B cell (primary cell): ENCODE results near the gene TGFBR1. TPM values are rescaled to one million over a fixed set of nuclear protein-coding genes. Genes with fewer than 3 reads are reported as not detected.

Experiments
- ATAC-seq: fragments of 200-7000 bp; cut with Tn5 transposase; one replicate; pipeline ENCODE4 v1.10.0; 2021; ENCODE audit warnings: low read depth, mild to moderate bottlenecking, moderate number of reproducible peaks, moderate library complexity
- CTCF ChIA-PET: fragments of 350-600 bp; sonication (Branson Sonifier 250); formaldehyde crosslinking; loops from one replicate; lab custom pipeline; 2021; ENCODE audit warnings: antibody characterized with exemption, inconsistent platforms; lab: Charles Lee
- POLR2A ChIA-PET: fragments of 350-600 bp; sonication (Branson Sonifier 250); formaldehyde crosslinking; loops from one replicate; lab custom pipeline; 2021; ENCODE audit warnings: antibody characterized with exemption; lab: Charles Lee
- DNase-seq: peaks from one replicate; pipeline ENCODE4 v3.0.0; 2013
- H2AFZ ChIP-seq: 2 replicates; pipeline ENCODE4 v1.6.1; 2012; ENCODE audit warnings: mild to moderate bottlenecking, low read depth, low read length; ENCODE audit not compliant: insufficient read depth, poor library complexity, severe bottlenecking
- H3K27ac ChIP-seq, 2 donors: 1 replicate in 1 of 2; 2 replicates in 1 of 2; pipeline ENCODE4 v1.5.1; 2012 to 2013; ENCODE audit warnings: low read length in 2 of 2, mild to moderate bottlenecking in 2 of 2, moderate library complexity in 1 of 2
- H3K27me3 ChIP-seq, 4 experiments: fragments of 200-600 bp in 1 of 4; sonication (generic) in 1 of 4; replicated peaks in 1 of 4; 1 replicate in 2 of 4; 2 replicates in 2 of 4; pipeline versions ENCODE4 v1.6.1 to v1.7.0; 2013 to 2016; ENCODE audit warnings: low read length in 3 of 4, mild to moderate bottlenecking in 2 of 4, mixed read lengths in 1 of 4, moderate library complexity in 1 of 4; ENCODE audit not compliant: insufficient read depth in 4 of 4, control insufficient read depth in 3 of 4; ENCODE audit errors: control extremely low read depth in 1 of 4
- H3K36me3 ChIP-seq, 2 experiments: replicated peaks in 1 of 2; 1 replicate in 1 of 2; 2 replicates in 1 of 2; pipeline versions ENCODE4 v1.6.1 to v1.7.1; 2013; ENCODE audit warnings: low read length in 1 of 2; ENCODE audit not compliant: insufficient read depth in 2 of 2, control insufficient read depth in 1 of 2; ENCODE audit errors: control extremely low read depth in 1 of 2, extremely low read depth in 1 of 2
- H3K4me1 ChIP-seq, 2 donors: fragments of 200-600 bp in 1 of 2; sonication (generic) in 1 of 2; 1 replicate in 1 of 2; 2 replicates in 1 of 2; pipeline versions ENCODE4 v1.5.1 to v1.6.1; 2013 to 2017; ENCODE audit warnings: low read length in 2 of 2; ENCODE audit not compliant: control insufficient read depth in 2 of 2, insufficient read depth in 2 of 2
- H3K4me2 ChIP-seq: replicated peaks from 2 replicates; pipeline ENCODE3; 2012; ENCODE audit warnings: mild to moderate bottlenecking, low read depth, low read length; ENCODE audit not compliant: poor library complexity, severe bottlenecking
- H3K4me3 ChIP-seq, 5 experiments: fragments of 200-600 bp in 1 of 5; sonication (generic) in 1 of 5; 1 replicate in 3 of 5; 2 replicates in 2 of 5; pipeline versions ENCODE4 v1.5.1 to v1.7.0; 2011 to 2016; ENCODE audit warnings: low read length in 4 of 5, mild to moderate bottlenecking in 4 of 5, low read depth in 2 of 5, control low read depth in 1 of 5, moderate library complexity in 1 of 5; ENCODE audit not compliant: insufficient read depth in 1 of 5; ENCODE audit errors: control extremely low read depth in 1 of 5, extremely low read depth in 1 of 5
- H3K79me2 ChIP-seq: fragments of 200-600 bp; sonication (generic); one replicate; pipeline ENCODE4 v1.6.0; 2016; ENCODE audit warnings: low read length; ENCODE audit not compliant: control insufficient read depth, insufficient read depth
- H3K9ac ChIP-seq: fragments of 200-600 bp; sonication (generic); 2 replicates; pipeline ENCODE4 v1.6.1; 2017; ENCODE audit warnings: mild to moderate bottlenecking, low read length, moderate library complexity
- H3K9me3 ChIP-seq, 3 donors: one replicate each; pipeline versions ENCODE4 v1.6.1 to v1.7.1; 2013; ENCODE audit warnings: low read length in 2 of 3; ENCODE audit not compliant: control insufficient read depth in 2 of 3, insufficient read depth in 1 of 3; ENCODE audit errors: control extremely low read depth in 1 of 3
- H4K20me1 ChIP-seq: 2 replicates; pipeline ENCODE4 v1.6.0; 2012; ENCODE audit warnings: mild to moderate bottlenecking, low read length; ENCODE audit not compliant: insufficient read depth, control insufficient read depth, poor library complexity, severe bottlenecking
- H3K27ac Mint-ChIP-seq: one replicate; pipeline ENCODE4 v1.8.0; 2021; ENCODE audit warnings: mixed read lengths
- H3K27me3 Mint-ChIP-seq: one replicate; pipeline ENCODE4 v1.8.0; 2021; ENCODE audit warnings: mixed read lengths
- H3K4me1 Mint-ChIP-seq: one replicate; pipeline ENCODE4 v1.8.0; 2021; ENCODE audit warnings: mixed read lengths
- H3K4me3 Mint-ChIP-seq: one replicate; pipeline ENCODE4 v1.8.0; 2021; ENCODE audit warnings: mixed read lengths
- H3K9me3 Mint-ChIP-seq: one replicate; pipeline ENCODE4 v1.8.0; 2022; ENCODE audit warnings: mixed read lengths; ENCODE audit not compliant: insufficient read depth
- EZH2 ChIP-seq: IDR thresholded peaks from 2 replicates; pipeline ENCODE4 v1.6.1; 2012; ENCODE audit warnings: borderline replicate concordance, low read depth, mild to moderate bottlenecking, moderate library complexity, low read length; ENCODE audit not compliant: insufficient read depth, poor library complexity, severe bottlenecking
- WGBS: methylation state at CpG from one replicate; pipeline ENCODE4 v1.1.5; 2013; ENCODE audit warnings: missing lambda C conversion rate; ENCODE audit not compliant: insufficient coverage; 5-methylcytosine and 5-hydroxymethylcytosine counted together
- intact Hi-C: fragments of 100-400 bp; cut with micrococcal nuclease; formaldehyde crosslinking; loops from one replicate; pipeline ENCODE4 v1.10.0; 2022
- polyA plus RNA-seq: library from polyadenylated mRNA; depleted of rRNA; stranded (reverse); fragments of >200 nt; gene quantifications from 2 replicates; pipeline ENCODE4 v1.2.3, GENCODE V29; 2012
- total RNA-seq, 2 donors: library from RNA; stranded (reverse); fragments of 120-200 nt in 1 of 2; gene quantifications; 1 replicate in 1 of 2; 2 replicates in 1 of 2; pipeline versions ENCODE4 v1.2.3 to v1.2.4, GENCODE V29; 2013 to 2022
- TF ChIP-seq, protein P1 (sequence below): fragments of 200-600 bp; IDR thresholded peaks from one replicate; pipeline ENCODE4 v1.8.0; 2022; ENCODE audit warnings: antibody characterized with exemption, mild to moderate bottlenecking

Gene TGFBR1
- total and polyA plus RNA-seq, 2 donors (not counting 1 experiment from before 2014, with no cell fraction given): 3.0 to 60.7 TPM

DNA sequence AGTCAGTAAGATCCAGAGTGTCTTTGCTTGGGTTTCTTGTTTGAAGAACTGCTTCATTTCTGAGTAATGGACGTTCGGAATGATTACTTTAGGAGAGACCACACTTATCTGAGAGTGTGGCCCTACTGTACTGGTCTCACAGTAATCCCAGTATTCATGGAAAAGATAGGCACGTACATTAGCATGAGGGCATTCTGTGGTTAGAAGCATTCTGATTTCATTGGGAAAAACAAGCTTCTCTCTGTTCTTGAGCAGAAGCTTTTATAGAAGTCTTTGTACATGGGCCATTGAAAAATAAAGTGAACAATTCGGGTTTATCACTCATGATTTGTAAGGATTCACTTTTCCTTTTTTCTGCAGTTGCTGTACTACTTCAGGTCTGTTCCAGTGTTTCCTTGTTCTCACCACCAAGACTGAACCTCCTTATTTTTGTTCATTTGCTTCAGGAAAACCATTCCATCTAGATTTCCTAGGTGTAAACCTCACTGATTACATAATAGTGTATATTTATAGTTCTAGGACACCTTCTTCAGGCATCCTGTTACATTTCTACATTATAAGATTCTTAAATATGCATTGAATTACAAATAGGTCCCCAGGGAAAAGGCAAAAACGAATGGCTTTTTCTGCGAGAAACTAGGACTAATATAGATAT, 10.1 kb downstream of the TGFBR1 start:
- DNase-seq: no peak
- Histone ChIP-seq H3K79me2 (peaks cover 87% of the 10 kb centered on the region), H3K9me3 (no peaks in the 10 kb centered on the region), H3K27ac (no peak overlapping the region), H3K27me3 (no peaks in the 10 kb centered on the region), H3K4me1 (peaks cover 36 to 43% of the 10 kb centered on the region in 2 donors), H3K36me3 (no peaks in the 10 kb centered on the region), H4K20me1 (peaks cover 3% of the 10 kb centered on the region), H3K4me3 (no peak overlapping the region), H2AFZ (no peak overlapping the region), H3K4me2 (no peak overlapping the region), H3K9ac (no peak overlapping the region)
- ATAC-seq: no peak
- TF ChIP-seq, protein P1, sequence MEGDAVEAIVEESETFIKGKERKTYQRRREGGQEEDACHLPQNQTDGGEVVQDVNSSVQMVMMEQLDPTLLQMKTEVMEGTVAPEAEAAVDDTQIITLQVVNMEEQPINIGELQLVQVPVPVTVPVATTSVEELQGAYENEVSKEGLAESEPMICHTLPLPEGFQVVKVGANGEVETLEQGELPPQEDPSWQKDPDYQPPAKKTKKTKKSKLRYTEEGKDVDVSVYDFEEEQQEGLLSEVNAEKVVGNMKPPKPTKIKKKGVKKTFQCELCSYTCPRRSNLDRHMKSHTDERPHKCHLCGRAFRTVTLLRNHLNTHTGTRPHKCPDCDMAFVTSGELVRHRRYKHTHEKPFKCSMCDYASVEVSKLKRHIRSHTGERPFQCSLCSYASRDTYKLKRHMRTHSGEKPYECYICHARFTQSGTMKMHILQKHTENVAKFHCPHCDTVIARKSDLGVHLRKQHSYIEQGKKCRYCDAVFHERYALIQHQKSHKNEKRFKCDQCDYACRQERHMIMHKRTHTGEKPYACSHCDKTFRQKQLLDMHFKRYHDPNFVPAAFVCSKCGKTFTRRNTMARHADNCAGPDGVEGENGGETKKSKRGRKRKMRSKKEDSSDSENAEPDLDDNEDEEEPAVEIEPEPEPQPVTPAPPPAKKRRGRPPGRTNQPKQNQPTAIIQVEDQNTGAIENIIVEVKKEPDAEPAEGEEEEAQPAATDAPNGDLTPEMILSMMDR: no peak
- TF ChIP-seq EZH2: no peak
- Mint-ChIP-seq H3K4me1 (peaks cover 72% of the 10 kb centered on the region), H3K27me3 (no peaks in the 10 kb centered on the region), H3K9me3 (no peaks in the 10 kb centered on the region), H3K4me3 (no peak overlapping the region), H3K27ac (no peak overlapping the region)
- 93% methylated on average over 3 of the region's 6 CpGs for WGBS
- intact Hi-C loops: no loop called here
- POLR2A ChIA-PET: no interaction called here
- CTCF ChIA-PET: no interaction called here

DNA sequence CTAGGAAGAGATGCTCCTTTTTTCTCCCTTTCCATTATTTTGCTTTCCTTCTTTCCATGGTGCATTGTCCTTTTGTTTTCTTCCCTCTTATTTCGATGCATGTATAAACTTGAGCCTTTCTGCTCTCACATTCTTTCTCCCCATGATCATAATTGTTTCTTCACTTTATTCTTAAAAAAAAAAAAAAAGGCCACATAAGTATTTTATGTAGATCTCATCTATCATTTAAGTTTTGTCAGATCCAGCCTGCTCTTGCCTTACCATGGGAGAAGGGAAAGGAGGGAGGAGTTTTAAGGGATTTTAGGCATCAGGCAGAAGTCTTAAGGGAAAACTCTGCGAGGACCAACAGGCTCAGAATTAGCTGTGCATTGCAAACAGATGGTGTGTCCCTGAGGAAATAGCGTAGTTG, 11.1 kb downstream of the TGFBR1 start:
- peaks cover 42 to 53% of the 10 kb centered on the region in 2 donors for H3K4me1 ChIP-seq
- no peak overlapping the region for H3K9ac ChIP-seq
- H3K9me3 Mint-ChIP-seq: no peaks in the 10 kb centered on the region
- no peak overlapping the region for H3K4me3 Mint-ChIP-seq
- DNase-seq: no peak
- peaks cover 3% of the 10 kb centered on the region for H4K20me1 ChIP-seq
- POLR2A ChIA-PET: no interaction called here
- no peak overlapping the region for H3K27ac Mint-ChIP-seq
- no peak for ATAC-seq
- H3K27ac ChIP-seq: no peak overlapping the region
- H3K4me2 ChIP-seq: no peak overlapping the region
- peaks cover 73% of the 10 kb centered on the region for H3K4me1 Mint-ChIP-seq
- no peaks in the 10 kb centered on the region for H3K9me3 ChIP-seq
- no peaks in the 10 kb centered on the region for H3K27me3 Mint-ChIP-seq
- TF ChIP-seq EZH2: no peak
- TF ChIP-seq, protein P1: no peak
- no peaks in the 10 kb centered on the region for H3K27me3 ChIP-seq
- 100% methylated on average over 1 of the region's 3 CpGs for WGBS
- no peak overlapping the region for H2AFZ ChIP-seq
- no peak overlapping the region for H3K4me3 ChIP-seq
- CTCF ChIA-PET: no interaction called here
- intact Hi-C loops: no loop called here
- no peaks in the 10 kb centered on the region for H3K36me3 ChIP-seq
- peaks cover 88% of the 10 kb centered on the region for H3K79me2 ChIP-seq
